GM19099 (cell line): ENCODE results near the gene RAMP3.

Source experiments
- POLR2A ChIP-seq: IDR thresholded peaks from 3 replicates; pipeline ENCODE4 v1.6.1; 2011; ENCODE audit warnings: low read depth; ENCODE audit not compliant: insufficient read length; ENCODE audit errors: extremely low read depth

The RAMP3 gene

GRCh38 chr7:45216622-45217165, 59.1 kb downstream of the RAMP3 start:
- no peak for TF ChIP-seq POLR2A

DNA sequence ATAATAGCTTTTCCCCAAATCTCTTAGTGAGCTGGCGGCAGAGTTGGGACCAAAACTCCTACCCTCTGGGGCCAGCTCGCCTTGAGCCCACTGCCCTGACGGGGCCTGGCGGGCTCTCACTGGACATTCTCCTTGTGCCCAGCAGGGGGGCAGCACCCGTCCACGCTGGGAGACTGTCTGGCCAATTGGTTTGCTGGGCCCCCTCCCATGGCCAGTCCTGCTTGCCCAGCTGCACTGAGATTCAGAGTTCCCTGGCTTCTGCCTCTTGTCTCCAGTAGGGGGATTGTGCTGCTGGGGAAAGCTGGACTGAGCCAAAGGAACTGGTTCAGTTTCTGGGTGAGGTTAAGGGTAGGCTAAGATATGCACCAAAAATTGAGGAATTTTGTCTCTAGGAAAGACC, 59.8 kb downstream of the RAMP3 start:
- no peak for TF ChIP-seq POLR2A

DNA sequence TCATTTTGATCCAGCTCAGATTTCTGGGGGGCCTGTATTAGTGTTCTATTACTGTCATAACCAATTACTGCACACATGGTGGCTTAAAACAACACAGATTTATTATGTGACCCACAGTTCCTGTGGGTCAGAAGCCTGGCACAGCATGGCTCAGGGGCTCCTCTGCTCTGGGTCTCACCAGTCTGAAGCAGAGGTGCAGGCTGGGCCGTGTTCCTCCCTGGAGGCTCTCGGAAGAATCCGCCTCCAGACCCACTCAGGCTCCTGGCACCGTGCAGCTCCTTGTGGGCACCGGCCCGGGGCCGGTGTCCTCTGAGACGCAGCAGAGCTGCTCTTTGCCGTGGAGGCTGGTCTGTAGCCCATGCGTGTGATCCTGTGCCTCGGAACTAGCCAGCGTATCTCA, 61.5 kb downstream of the RAMP3 start:
- no peak for TF ChIP-seq POLR2A

DNA sequence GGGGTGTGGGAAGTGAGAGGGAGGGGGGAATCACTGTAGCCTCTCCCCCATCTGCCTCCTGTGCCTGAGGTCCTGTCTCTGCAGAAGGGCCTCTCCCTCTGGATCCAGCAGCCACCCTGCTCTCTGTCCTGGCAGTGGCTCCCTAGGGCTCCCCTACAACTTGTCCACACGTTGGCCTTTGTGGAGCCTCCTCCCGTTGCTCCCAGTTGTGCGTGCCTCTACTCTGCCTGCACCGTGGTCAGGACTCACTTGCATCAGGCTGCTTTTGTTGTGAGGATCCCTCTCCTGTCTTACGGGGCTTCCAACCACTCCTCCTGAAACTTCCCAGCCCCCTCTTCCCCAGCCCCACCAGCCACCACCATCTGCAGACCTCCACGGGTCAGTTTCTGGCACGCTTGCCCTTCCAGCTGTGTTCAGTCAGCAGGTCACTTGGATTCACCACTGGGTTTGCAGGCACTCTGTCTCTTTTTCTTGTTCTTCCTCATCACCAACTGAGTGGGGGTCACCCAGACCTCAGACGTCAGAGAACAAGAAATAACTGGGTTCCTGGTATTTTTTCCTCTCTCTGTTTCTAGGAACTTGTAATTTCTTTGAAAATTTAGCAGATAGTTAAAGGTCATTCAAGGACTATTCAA, 62.3 kb downstream of the RAMP3 start:
- TF ChIP-seq POLR2A, result no peak

DNA sequence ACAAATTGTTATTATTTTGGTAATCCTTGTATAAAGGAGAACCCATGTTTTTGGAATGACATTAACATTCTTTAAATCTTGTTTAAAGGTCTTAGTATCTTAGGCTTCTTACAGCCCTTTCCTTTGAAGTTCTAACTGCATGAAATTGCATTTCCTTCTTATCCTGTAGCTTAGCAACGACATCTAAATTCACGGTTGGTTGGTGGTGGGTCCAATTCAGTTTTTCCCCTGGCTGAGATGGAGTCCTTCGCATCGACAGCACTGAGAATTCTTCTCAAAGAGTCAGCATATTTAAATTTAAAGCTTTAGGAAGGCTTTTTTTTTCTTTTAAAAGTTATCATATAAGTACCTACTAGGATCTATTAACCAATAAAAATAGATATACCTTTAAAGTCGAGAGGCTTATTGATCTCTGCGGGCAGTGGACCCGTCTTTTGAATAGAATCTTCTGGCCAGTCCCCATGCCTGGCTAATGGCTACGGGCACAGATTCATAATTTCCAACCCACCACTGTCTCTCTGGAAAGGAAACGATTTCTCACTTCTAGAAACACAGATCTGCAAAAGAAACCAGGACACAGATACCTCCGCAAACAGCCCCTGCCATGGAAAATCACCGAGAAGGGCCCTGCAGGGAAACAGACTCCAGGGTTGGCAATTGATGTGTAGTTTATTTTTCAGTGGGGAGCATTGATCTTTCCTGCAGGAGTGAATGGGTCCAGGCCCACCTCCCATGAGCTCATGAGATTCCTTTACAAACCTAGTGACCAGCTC, 63.4 kb downstream of the RAMP3 start:
- no peak for TF ChIP-seq POLR2A

DNA sequence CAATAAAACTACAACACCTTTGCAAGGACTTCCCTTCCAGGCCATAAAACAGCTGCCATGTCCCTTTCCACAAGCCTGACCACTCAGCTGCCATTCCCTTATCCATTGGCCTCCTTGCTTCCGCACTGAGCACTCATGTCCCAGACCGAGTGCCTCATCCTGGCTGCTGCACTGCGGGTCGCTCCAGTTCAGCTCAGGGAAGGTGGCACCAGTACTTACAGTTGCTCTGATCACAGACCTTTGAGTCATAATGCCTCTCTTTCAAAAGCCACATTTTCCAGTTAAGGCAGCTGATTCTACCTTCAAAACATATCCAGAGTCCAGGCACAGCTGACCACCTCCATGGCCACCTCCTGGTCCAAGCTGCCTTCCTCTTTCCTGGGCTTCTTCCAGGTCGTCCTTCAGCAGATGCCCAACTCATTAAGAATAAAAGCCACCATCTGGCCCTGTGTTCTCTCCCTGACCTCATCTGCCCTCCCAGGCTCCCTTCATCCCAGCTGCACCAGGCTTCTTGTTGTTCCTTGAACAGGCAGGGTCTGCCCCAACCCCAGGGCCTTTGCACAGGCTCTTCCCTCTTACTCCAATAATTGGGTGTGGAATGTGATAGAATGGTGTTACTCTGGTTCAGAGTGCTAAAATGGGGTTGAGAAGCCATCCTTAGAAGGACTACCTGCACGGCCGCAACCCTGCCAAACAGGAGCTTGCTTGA, 64.5 kb downstream of the RAMP3 start:
- no peak for TF ChIP-seq POLR2A

- no peak for TF ChIP-seq POLR2A
These were observed 65.5 kb downstream of the RAMP3 start for GRCh38 chr7:45223078-45223477.

DNA sequence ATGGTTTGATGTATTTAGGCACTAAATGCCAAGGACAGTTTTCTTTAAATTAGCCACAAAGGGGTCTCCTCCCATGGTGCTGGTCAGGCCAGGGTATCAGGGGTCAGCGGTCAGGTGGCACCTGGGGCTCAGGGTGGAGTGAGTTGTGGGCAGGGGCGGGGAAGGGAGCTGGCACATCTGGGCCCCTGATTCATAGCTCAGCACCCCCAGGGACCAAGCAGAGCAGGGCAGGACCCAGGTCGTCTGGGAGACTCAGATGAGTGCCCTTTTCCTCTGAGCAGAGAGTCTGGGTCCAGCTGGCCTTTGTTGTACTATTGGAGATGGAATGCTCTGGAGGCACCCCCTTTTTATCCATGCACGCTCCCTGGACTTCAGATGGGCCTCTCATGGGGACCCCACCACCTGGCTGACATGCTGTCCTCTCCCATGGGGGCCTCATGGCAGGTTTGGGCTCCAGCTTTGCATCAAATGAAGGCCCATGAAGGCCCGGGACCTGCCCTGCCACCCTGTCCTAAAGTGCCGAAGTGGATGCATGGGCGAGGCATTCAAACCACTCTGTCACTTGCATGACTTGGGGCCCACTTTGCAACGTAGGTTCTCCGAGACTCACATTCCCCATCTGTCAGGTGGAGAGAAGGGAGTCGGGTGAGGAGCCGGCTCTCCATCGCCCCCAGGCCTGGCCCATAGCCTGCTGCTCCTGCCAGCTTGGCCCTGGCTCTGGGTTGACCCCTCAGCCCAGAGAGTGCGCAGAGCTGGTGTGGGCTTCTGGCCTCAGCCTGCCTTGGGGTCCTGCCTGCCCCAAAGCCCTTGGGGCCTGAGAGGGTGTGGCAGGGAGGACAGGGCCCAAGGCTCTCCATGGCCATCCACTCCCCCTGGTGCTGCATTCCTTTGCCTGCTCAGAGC, 66.4 kb downstream of the RAMP3 start:
- no peak for TF ChIP-seq POLR2A

DNA sequence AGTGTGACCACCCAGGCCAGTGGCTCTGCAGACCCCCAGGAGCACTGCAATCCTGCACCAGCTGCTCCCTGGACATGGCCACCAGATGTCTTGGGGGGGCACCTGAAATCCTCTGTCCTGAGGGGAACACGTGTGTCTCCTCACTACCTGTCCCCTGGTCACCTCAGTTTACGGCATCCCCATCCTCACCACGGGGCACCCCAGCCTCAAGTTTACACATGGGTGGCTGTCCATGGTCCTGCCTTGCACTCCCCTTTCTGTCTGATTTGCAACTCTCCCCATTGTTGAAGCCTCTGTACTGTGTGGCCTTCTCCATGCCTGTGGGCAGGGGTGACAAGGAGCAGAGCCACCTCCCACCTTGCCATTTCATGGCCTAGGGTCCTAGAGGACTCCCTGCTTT, 67.2 kb downstream of the RAMP3 start:
- no peak for TF ChIP-seq POLR2A

- TF ChIP-seq POLR2A, result no peak
These were observed 67.8 kb downstream of the RAMP3 start for GRCh38 chr7:45225311-45225947.

GRCh38 chr7:45225948-45226335, 68.4 kb downstream of the RAMP3 start:
- no peak for TF ChIP-seq POLR2A

DNA sequence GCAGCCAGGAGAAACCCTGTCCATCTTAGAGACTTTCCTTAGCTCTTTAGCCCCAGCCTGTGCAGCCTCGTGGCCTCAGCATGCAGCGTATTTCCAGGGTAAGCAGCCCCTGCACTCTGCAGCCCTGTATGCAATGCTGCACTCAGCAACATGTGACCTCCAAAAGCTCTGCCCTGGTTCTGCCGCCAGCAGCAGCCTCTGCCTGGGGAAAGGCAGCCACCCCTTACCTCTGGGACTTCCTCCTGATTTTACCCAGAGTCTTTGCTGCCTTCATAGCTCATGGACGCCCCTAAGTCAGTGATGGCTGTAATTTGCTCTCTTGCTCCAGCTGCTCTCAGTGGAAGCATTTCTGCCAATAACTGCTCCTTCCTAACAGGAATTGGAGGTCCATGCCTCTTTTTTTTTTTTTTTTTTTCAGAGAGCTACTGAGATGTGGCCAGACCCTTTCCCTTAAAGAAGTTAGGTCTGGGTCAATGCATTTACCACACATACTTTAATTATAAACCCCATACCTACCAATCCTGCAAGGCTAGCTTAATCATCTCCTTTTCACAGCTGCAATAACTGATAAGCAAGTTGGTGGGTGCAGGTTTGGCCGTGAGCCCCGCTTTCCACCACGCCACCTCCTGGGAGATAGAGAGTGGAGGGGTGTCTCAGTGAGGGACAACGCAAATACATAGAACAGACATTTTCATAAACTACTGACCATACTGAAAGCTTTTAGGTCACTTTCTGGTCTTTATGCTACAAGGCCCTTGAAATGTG, 71.7 kb downstream of the RAMP3 start:
- TF ChIP-seq POLR2A, result no peak

DNA sequence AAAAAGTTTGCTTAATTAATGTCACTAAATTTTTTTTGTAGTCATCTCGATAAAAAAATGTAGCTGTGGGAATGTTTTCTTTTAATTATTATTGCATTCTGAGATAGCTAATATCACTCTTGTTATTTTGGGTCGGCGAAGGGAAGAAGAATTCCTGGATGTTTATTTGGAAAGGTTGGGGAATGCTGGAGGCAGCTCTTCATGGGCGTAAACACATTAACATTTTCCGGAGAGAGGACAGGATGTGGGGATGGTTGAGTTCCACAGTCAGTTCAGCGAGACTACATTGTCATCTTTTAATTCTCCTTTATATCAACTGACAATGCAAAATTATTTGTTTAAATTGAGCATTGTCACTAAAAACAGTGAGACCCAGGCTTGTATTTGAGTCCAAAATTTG, 72.5 kb downstream of the RAMP3 start:
- TF ChIP-seq POLR2A, result no peak
